ENCODE data around the gene SAMD4B. TPM values are rescaled to one million over a fixed set of nuclear protein-coding genes. Genes with fewer than 3 reads are reported as not detected.

The SAMD4B gene, protein sequence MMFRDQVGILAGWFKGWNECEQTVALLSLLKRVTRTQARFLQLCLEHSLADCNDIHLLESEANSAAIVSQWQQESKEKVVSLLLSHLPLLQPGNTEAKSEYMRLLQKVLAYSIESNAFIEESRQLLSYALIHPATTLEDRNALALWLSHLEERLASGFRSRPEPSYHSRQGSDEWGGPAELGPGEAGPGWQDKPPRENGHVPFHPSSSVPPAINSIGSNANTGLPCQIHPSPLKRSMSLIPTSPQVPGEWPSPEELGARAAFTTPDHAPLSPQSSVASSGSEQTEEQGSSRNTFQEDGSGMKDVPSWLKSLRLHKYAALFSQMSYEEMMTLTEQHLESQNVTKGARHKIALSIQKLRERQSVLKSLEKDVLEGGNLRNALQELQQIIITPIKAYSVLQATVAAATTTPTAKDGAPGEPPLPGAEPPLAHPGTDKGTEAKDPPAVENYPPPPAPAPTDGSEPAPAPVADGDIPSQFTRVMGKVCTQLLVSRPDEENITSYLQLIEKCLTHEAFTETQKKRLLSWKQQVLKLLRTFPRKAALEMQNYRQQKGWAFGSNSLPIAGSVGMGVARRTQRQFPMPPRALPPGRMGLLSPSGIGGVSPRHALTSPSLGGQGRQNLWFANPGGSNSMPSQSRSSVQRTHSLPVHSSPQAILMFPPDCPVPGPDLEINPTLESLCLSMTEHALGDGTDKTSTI
- 22.4 TPM for total RNA-seq

DNA sequence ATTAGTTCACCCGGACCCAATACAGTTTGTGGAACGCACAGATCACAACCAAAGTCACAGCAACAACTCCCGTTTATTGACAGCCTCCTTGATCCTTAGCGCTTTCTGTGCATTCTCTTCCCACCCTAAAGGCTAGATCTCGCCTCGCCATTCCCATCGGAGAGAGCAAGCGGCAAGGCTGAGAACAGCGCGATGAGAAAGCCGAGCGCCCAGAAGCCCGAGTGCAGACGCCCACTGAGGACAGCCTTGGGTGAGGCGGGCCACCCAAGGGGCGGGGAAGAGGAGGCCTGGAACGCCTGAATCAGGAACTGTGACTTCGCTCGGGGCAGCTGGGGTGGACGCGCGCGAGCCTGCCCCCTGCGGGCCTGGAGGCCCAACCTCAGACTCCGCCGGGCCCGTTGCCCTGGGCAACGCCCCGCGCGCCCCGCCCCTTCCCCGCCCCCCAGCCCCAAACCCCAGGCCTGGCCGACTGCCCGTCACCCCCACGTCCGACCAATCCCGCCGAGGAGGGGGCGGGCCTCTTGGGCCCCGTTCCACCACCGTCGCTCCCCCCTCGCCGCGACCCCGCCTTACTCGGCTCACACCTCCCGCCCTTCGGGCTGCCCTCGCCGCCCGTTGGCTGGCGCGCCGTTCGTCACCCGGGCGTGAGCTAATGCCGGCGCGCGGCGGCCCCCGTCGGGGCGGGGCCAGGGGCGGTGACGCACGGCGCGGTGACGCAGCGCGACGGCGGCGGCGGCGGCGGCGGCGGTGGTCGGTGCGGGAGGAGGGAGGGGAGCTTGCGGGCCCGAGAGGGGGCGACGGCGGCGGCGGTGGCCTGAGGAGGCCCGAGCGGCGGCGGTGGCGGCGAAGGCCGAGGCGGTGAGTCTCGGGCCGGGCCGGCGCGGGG lies at the start of gene SAMD4B:
TSS of gene SAMD4B (plus strand) at position 703 of the 886 bp plus-strand sequence. CDS start 14,473 bp downstream, outside the sequence.
- no peaks in the 10 kb centered on the region for H3K27me3 ChIP-seq (ENCODE audit: control insufficient read depth in 3 of 3, insufficient read depth in 3 of 3, low read length in 3 of 3)
- H3K4me3 ChIP-seq (ENCODE audit: low read length in 3 of 3) = peak within 1 kb of the TSS; percentile 91 to 100 (median 98)
- H3K36me3 ChIP-seq (ENCODE audit: control insufficient read depth in 3 of 3, insufficient read depth in 3 of 3, low read length in 3 of 3) = no peaks in the 10 kb centered on the region
- peaks cover 29 to 51% (median 37%) of the 10 kb centered on the region in 3 donors for H3K4me1 ChIP-seq (ENCODE audit: control insufficient read depth in 3 of 3, insufficient read depth in 3 of 3, low read length in 3 of 3)
- no peaks in the 10 kb centered on the region for H3K9me3 ChIP-seq (ENCODE audit: control insufficient read depth in 3 of 3, low read length in 3 of 3)
- H3K9ac ChIP-seq (ENCODE audit: low read depth in 1 of 3, low read length in 3 of 3) = peak within 1 kb of the TSS; percentile 89 to 99 (median 96)
- peak within 1 kb of the TSS; percentile 88 for H3K27ac ChIP-seq (ENCODE audit: low read depth, low read length)

- Histone ChIP-seq H3K9me3 (ENCODE audit: control insufficient read depth in 3 of 3, low read length in 3 of 3) (no peaks in the 10 kb centered on the region), H3K4me1 (ENCODE audit: control insufficient read depth in 3 of 3, insufficient read depth in 3 of 3, low read length in 3 of 3) (no peaks in the 10 kb centered on the region), H3K36me3 (ENCODE audit: control insufficient read depth in 3 of 3, insufficient read depth in 3 of 3, low read length in 3 of 3) (no peaks in the 10 kb centered on the region), H3K9ac (ENCODE audit: low read depth in 1 of 3, low read length in 3 of 3) (no peak overlapping the region), H3K27ac (ENCODE audit: low read depth, low read length) (no peak overlapping the region), H3K27me3 (ENCODE audit: control insufficient read depth in 3 of 3, insufficient read depth in 3 of 3, low read length in 3 of 3) (peaks cover 9 to 16% (median 16%) of the 10 kb centered on the region in 3 donors), H3K4me3 (ENCODE audit: low read length in 3 of 3) (no peak overlapping the region)
Measured at GRCh38 chr19:39293394-39293793, 48.8 kb upstream of the SAMD4B start.

DNA sequence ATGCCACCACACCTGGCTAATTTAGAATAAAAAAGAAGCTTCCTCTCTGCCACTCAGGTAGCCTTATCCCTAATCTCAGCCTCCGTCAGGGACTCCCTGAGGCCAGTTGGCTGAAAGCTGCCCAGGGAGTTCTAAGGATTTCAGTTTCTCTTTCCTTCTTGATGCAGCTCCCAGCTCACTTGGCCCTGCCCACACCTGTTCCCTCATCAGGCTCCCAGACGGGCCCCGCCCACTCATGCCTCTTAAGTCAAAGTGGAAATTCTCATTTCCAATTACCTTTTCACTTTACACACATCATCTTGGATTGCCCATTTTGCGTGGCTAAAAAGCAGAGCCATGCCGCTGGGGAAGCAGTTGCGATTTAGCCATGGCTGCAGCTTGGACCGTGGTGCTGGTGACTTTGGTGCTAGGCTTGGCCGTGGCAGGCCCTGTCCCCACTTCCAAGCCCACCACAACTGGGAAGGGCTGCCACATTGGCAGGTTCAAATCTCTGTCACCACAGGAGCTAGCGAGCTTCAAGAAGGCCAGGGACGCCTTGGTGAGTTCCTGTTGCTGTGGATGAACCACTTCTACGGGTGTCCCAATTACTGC lies 46.1 kb upstream of the SAMD4B start, which contains the start of gene IFNL1:
TSS of gene IFNL1 (plus strand) at position 353 of the 591 bp plus-strand sequence. CDS start at position 368, 15 bp downstream.
- peaks cover 9 to 17% (median 14%) of the 10 kb centered on the region in 3 donors for H3K27me3 ChIP-seq (ENCODE audit: control insufficient read depth in 3 of 3, insufficient read depth in 3 of 3, low read length in 3 of 3)

DNA sequence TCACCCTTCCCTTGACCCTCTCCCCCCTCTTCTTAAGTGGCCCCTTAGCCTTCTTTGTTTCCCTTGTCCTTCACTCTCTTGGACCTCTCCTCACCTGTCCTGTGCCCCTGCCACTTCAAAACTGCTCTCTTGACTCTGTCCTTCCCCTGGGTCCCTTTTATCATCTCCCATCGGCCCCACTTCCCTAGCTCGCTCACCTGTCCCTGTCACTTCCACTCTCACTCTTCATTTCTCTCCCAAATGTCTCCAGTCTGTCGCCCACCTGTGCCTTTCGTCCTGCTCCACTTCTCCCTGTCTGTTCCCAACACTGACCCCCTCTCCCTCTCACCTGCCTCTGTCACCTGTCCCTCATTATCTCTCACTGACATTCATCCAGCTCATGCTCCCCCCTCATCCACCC lies 45.3 kb upstream of the SAMD4B start:
- Histone ChIP-seq H3K9me3 (ENCODE audit: control insufficient read depth in 3 of 3, low read length in 3 of 3) (no peaks in the 10 kb centered on the region), H3K27ac (ENCODE audit: low read depth, low read length) (no peak overlapping the region), H3K4me1 (ENCODE audit: control insufficient read depth in 3 of 3, insufficient read depth in 3 of 3, low read length in 3 of 3) (no peaks in the 10 kb centered on the region), H3K4me3 (ENCODE audit: low read length in 3 of 3) (no peak overlapping the region), H3K9ac (ENCODE audit: low read depth in 1 of 3, low read length in 3 of 3) (no peak overlapping the region), H3K36me3 (ENCODE audit: control insufficient read depth in 3 of 3, insufficient read depth in 3 of 3, low read length in 3 of 3) (no peaks in the 10 kb centered on the region), H3K27me3 (ENCODE audit: control insufficient read depth in 3 of 3, insufficient read depth in 3 of 3, low read length in 3 of 3) (peaks cover 7 to 17% (median 11%) of the 10 kb centered on the region in 3 donors)

More for the DNA sequence above, 46.1 kb upstream of the SAMD4B start, which contains the start of gene IFNL1:
- Histone ChIP-seq H3K9ac (ENCODE audit: low read depth in 1 of 3, low read length in 3 of 3) (no peak within 1 kb of the TSS), H3K9me3 (ENCODE audit: control insufficient read depth in 3 of 3, low read length in 3 of 3) (no peaks in the 10 kb centered on the region), H3K27ac (ENCODE audit: low read depth, low read length) (no peak within 1 kb of the TSS), H3K36me3 (ENCODE audit: control insufficient read depth in 3 of 3, insufficient read depth in 3 of 3, low read length in 3 of 3) (no peaks in the 10 kb centered on the region), H3K4me1 (ENCODE audit: control insufficient read depth in 3 of 3, insufficient read depth in 3 of 3, low read length in 3 of 3) (no peaks in the 10 kb centered on the region), H3K4me3 (ENCODE audit: low read length in 3 of 3) (no peak within 1 kb of the TSS)

GRCh38 chr19:39297931-39298634 lies 44.1 kb upstream of the SAMD4B start:
- Histone ChIP-seq H3K4me1 (ENCODE audit: control insufficient read depth in 3 of 3, insufficient read depth in 3 of 3, low read length in 3 of 3) (no peaks in the 10 kb centered on the region), H3K27ac (ENCODE audit: low read depth, low read length) (no peak overlapping the region), H3K9me3 (ENCODE audit: control insufficient read depth in 3 of 3, low read length in 3 of 3) (no peaks in the 10 kb centered on the region), H3K36me3 (ENCODE audit: control insufficient read depth in 3 of 3, insufficient read depth in 3 of 3, low read length in 3 of 3) (no peaks in the 10 kb centered on the region), H3K9ac (ENCODE audit: low read depth in 1 of 3, low read length in 3 of 3) (no peak overlapping the region), H3K4me3 (ENCODE audit: low read length in 3 of 3) (no peak overlapping the region), H3K27me3 (ENCODE audit: control insufficient read depth in 3 of 3, insufficient read depth in 3 of 3, low read length in 3 of 3) (peaks cover 7 to 12% (median 11%) of the 10 kb centered on the region in 3 donors)

DNA sequence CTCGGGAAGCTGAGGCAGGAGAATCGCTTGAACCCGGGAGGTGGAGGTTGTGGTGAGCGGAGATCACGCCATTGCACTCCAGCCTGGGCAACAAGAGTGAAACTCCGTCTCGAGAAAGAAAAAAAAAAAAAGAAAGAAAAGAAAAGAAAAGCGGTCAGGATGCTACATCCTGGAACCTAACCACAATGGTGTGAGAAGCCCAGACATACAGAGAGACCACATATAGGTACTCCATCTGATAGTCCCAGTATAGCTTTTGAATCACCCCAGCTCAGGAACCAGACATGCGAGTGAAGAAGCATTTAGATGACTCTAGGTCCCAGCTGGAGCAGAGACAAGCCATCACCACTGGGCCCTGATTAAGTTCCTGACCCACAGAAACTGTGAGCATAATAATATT lies 42.8 kb upstream of the SAMD4B start:
- H3K27me3 ChIP-seq (ENCODE audit: control insufficient read depth in 3 of 3, insufficient read depth in 3 of 3, low read length in 3 of 3) = peaks cover 11 to 23% (median 14%) of the 10 kb centered on the region in 3 donors
- no peaks in the 10 kb centered on the region for H3K4me1 ChIP-seq (ENCODE audit: control insufficient read depth in 3 of 3, insufficient read depth in 3 of 3, low read length in 3 of 3)
- H3K4me3 ChIP-seq (ENCODE audit: low read length in 3 of 3) = no peak overlapping the region
- no peaks in the 10 kb centered on the region for H3K9me3 ChIP-seq (ENCODE audit: control insufficient read depth in 3 of 3, low read length in 3 of 3)
- H3K27ac ChIP-seq (ENCODE audit: low read depth, low read length) = no peak overlapping the region
- no peak overlapping the region for H3K9ac ChIP-seq (ENCODE audit: low read depth in 1 of 3, low read length in 3 of 3)
- H3K36me3 ChIP-seq (ENCODE audit: control insufficient read depth in 3 of 3, insufficient read depth in 3 of 3, low read length in 3 of 3) = no peaks in the 10 kb centered on the region

- Histone ChIP-seq H3K27me3 (ENCODE audit: control insufficient read depth in 3 of 3, insufficient read depth in 3 of 3, low read length in 3 of 3) (peaks cover 15 to 28% (median 18%) of the 10 kb centered on the region in 3 donors), H3K36me3 (ENCODE audit: control insufficient read depth in 3 of 3, insufficient read depth in 3 of 3, low read length in 3 of 3) (no peaks in the 10 kb centered on the region)
Measured at GRCh38 chr19:39299832-39300231, 42.4 kb upstream of the SAMD4B start.

GRCh38 chr19:39301021-39301420 lies 41.2 kb upstream of the SAMD4B start:
- Histone ChIP-seq H3K9me3 (ENCODE audit: control insufficient read depth in 3 of 3, low read length in 3 of 3) (no peaks in the 10 kb centered on the region), H3K27me3 (ENCODE audit: control insufficient read depth in 3 of 3, insufficient read depth in 3 of 3, low read length in 3 of 3) (peaks cover 25 to 38% (median 26%) of the 10 kb centered on the region in 3 donors), H3K9ac (ENCODE audit: low read depth in 1 of 3, low read length in 3 of 3) (no peak overlapping the region), H3K36me3 (ENCODE audit: control insufficient read depth in 3 of 3, insufficient read depth in 3 of 3, low read length in 3 of 3) (no peaks in the 10 kb centered on the region), H3K27ac (ENCODE audit: low read depth, low read length) (no peak overlapping the region), H3K4me3 (ENCODE audit: low read length in 3 of 3) (no peak overlapping the region), H3K4me1 (ENCODE audit: control insufficient read depth in 3 of 3, insufficient read depth in 3 of 3, low read length in 3 of 3) (no peaks in the 10 kb centered on the region)

More at GRCh38 chr19:39299832-39300231, 42.4 kb upstream of the SAMD4B start:
- Histone ChIP-seq H3K27ac (ENCODE audit: low read depth, low read length) (no peak overlapping the region), H3K9ac (ENCODE audit: low read depth in 1 of 3, low read length in 3 of 3) (no peak overlapping the region), H3K9me3 (ENCODE audit: control insufficient read depth in 3 of 3, low read length in 3 of 3) (no peaks in the 10 kb centered on the region), H3K4me3 (ENCODE audit: low read length in 3 of 3) (no peak overlapping the region), H3K4me1 (ENCODE audit: control insufficient read depth in 3 of 3, insufficient read depth in 3 of 3, low read length in 3 of 3) (no peaks in the 10 kb centered on the region)

DNA sequence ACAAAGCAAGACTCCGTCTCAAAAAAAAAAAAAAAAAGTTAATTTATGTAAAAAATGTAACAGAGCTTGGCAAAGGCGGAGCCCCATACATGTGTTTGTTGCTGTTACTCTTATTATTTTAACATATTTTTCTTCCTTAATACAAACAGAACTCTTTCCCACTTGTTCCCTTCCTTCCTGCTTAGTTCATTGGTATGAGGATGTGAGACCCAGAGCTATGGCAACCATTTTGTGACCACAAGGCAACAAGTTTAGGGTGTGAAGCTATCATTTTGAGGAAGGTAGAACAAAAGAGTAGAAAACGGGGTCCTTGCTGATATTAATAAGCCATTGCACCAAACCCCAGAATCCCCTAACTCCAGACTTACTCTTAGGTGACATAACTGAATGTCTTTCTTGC lies 40.7 kb upstream of the SAMD4B start:
- H3K9ac ChIP-seq (ENCODE audit: low read depth in 1 of 3, low read length in 3 of 3) = no peak overlapping the region
- H3K27me3 ChIP-seq (ENCODE audit: control insufficient read depth in 3 of 3, insufficient read depth in 3 of 3, low read length in 3 of 3) = peaks cover 27 to 39% (median 32%) of the 10 kb centered on the region in 3 donors
- no peaks in the 10 kb centered on the region for H3K36me3 ChIP-seq (ENCODE audit: control insufficient read depth in 3 of 3, insufficient read depth in 3 of 3, low read length in 3 of 3)
- no peaks in the 10 kb centered on the region for H3K9me3 ChIP-seq (ENCODE audit: control insufficient read depth in 3 of 3, low read length in 3 of 3)
- H3K27ac ChIP-seq (ENCODE audit: low read depth, low read length) = no peak overlapping the region
- H3K4me3 ChIP-seq (ENCODE audit: low read length in 3 of 3) = no peak overlapping the region
- no peaks in the 10 kb centered on the region for H3K4me1 ChIP-seq (ENCODE audit: control insufficient read depth in 3 of 3, insufficient read depth in 3 of 3, low read length in 3 of 3)
